ENCODE results near the gene WDR45B.

DNA sequence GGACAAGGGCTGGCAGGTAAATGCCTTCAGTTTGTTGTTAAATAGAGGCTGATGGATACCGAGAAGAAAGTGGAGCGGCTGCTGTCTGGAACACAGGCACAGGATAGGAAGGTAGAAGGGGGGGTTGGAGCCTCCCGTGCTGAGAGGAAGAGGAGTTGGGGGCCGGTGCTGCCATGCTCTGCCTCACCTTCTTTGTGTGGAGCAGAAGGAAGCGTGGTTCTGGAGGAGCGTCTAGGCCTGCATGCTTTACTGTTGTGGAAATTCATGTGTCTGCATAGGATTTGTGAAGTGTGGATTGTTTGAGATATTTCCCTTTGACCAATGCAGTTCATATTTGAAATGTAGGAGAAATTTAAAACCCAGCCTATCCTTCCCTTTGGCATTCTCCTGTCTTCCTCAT lies 76.4 kb downstream of the WDR45B start:
- TF ChIP-seq EZH2 (IDR thresholded peaks at IDR 0.05) (no peak), POLR2AphosphoS5 (IDR thresholded peaks at IDR 0.05; ENCODE audit: borderline replicate concordance, low read depth, low read length) (no peak)
